Adipocyte (in vitro differentiated cells): Measurements from ENCODE around the gene KCNJ6.

ENCODE experiments used
- DNase-seq: peaks from one replicate; pipeline ENCODE4 v3.0.0-alpha.2; 2015; ENCODE audit warnings: low read depth
- H3K27me3 ChIP-seq: replicated peaks from 2 replicates; pipeline ENCODE4 v1.7.0; 2013; ENCODE audit warnings: mild to moderate bottlenecking, low read length, moderate library complexity; ENCODE audit not compliant: control insufficient read depth, insufficient read depth
- H3K36me3 ChIP-seq: 2 replicates; pipeline ENCODE4 v1.7.0; 2013; ENCODE audit warnings: low read length, mild to moderate bottlenecking, moderate library complexity; ENCODE audit not compliant: control insufficient read depth, insufficient read depth, severe bottlenecking
- H3K4me1 ChIP-seq: 2 replicates; pipeline ENCODE4 v1.7.0; 2013; ENCODE audit warnings: mild to moderate bottlenecking, low read length, moderate library complexity; ENCODE audit not compliant: control insufficient read depth, insufficient read depth
- H3K4me3 ChIP-seq: 2 replicates; pipeline ENCODE4 v1.7.0; 2013; ENCODE audit warnings: mild to moderate bottlenecking, low read length, moderate library complexity
- H3K9ac ChIP-seq: 2 replicates; pipeline ENCODE4 v1.7.0; 2013; ENCODE audit warnings: mild to moderate bottlenecking, low read length, moderate library complexity
- H3K9me3 ChIP-seq: 2 replicates; pipeline ENCODE4 v1.7.0; 2013; ENCODE audit warnings: mild to moderate bottlenecking, low read length, moderate library complexity; ENCODE audit not compliant: control insufficient read depth

Gene KCNJ6

GRCh38 chr21:37564924-37565529 lies 351.2 kb downstream of the KCNJ6 start:
- Histone ChIP-seq H3K4me1 (peaks cover 19% of the 10 kb centered on the region), H3K9me3 (no peaks in the 10 kb centered on the region), H3K27me3 (peaks cover 8% of the 10 kb centered on the region), H3K4me3 (peak overlapping the region; percentile 89), H3K36me3 (no peaks in the 10 kb centered on the region), H3K9ac (peak overlapping the region; percentile 87)
- DNase-seq = no peak

GRCh38 chr21:37564341-37564923 lies 351.8 kb downstream of the KCNJ6 start:
- H3K4me1 ChIP-seq = peaks cover 19% of the 10 kb centered on the region

GRCh38 chr21:37563641-37564340 lies 352.5 kb downstream of the KCNJ6 start:
- H3K4me3 ChIP-seq = peak overlapping the region; percentile 89

More at GRCh38 chr21:37564341-37564923, 351.8 kb downstream of the KCNJ6 start:
- peak overlapping the region; percentile 89 for H3K4me3 ChIP-seq
- H3K27me3 ChIP-seq = peaks cover 6% of the 10 kb centered on the region
- peak; percentile 94 for DNase-seq
- H3K9me3 ChIP-seq = no peaks in the 10 kb centered on the region
- H3K36me3 ChIP-seq = no peaks in the 10 kb centered on the region
- H3K9ac ChIP-seq = peak overlapping the region; percentile 87

GRCh38 chr21:37562920-37563640 lies 353.2 kb downstream of the KCNJ6 start:
- peak overlapping the region; percentile 87 for H3K9ac ChIP-seq
- no peaks in the 10 kb centered on the region for H3K9me3 ChIP-seq
- H3K4me1 ChIP-seq = peaks cover 19% of the 10 kb centered on the region
- H3K36me3 ChIP-seq = no peaks in the 10 kb centered on the region
- peak overlapping the region; percentile 89 for H3K4me3 ChIP-seq
- no peak for DNase-seq
- H3K27me3 ChIP-seq = no peaks in the 10 kb centered on the region

More at GRCh38 chr21:37563641-37564340, 352.5 kb downstream of the KCNJ6 start:
- no peaks in the 10 kb centered on the region for H3K36me3 ChIP-seq
- peak overlapping the region; percentile 87 for H3K9ac ChIP-seq
- H3K4me1 ChIP-seq = peaks cover 19% of the 10 kb centered on the region
- no peaks in the 10 kb centered on the region for H3K9me3 ChIP-seq
- peak; percentile 97 for DNase-seq
- peaks cover 3% of the 10 kb centered on the region for H3K27me3 ChIP-seq

- no peak for DNase-seq
- H3K27me3 ChIP-seq = no peaks in the 10 kb centered on the region
- no peak overlapping the region for H3K9ac ChIP-seq
- peaks cover 19% of the 10 kb centered on the region for H3K4me1 ChIP-seq
- no peak overlapping the region for H3K4me3 ChIP-seq
- H3K36me3 ChIP-seq = no peaks in the 10 kb centered on the region
- no peaks in the 10 kb centered on the region for H3K9me3 ChIP-seq
Measured at GRCh38 chr21:37561941-37562919, 354.0 kb downstream of the KCNJ6 start.

- no peaks in the 10 kb centered on the region for H3K36me3 ChIP-seq
- H3K27me3 ChIP-seq = no peaks in the 10 kb centered on the region
Measured at GRCh38 chr21:37561506-37561905, 354.8 kb downstream of the KCNJ6 start.

GRCh38 chr21:37560385-37560784 lies 355.9 kb downstream of the KCNJ6 start:
- no peaks in the 10 kb centered on the region for H3K9me3 ChIP-seq
- no peak for DNase-seq

More at GRCh38 chr21:37561506-37561905, 354.8 kb downstream of the KCNJ6 start:
- Histone ChIP-seq H3K9ac (no peak overlapping the region), H3K9me3 (no peaks in the 10 kb centered on the region), H3K4me1 (peaks cover 19% of the 10 kb centered on the region), H3K4me3 (no peak overlapping the region)
- no peak for DNase-seq

GRCh38 chr21:37558676-37559211 lies 357.5 kb downstream of the KCNJ6 start:
- peaks cover 7% of the 10 kb centered on the region for H3K4me1 ChIP-seq
- H3K4me3 ChIP-seq = no peak overlapping the region
- H3K9me3 ChIP-seq = no peaks in the 10 kb centered on the region
- no peak overlapping the region for H3K9ac ChIP-seq
- H3K36me3 ChIP-seq = no peaks in the 10 kb centered on the region
- peaks cover 16% of the 10 kb centered on the region for H3K27me3 ChIP-seq
- no peak for DNase-seq

More at GRCh38 chr21:37560385-37560784, 355.9 kb downstream of the KCNJ6 start:
- H3K36me3 ChIP-seq = no peaks in the 10 kb centered on the region
- peaks cover 19% of the 10 kb centered on the region for H3K4me1 ChIP-seq
- no peak overlapping the region for H3K4me3 ChIP-seq
- H3K27me3 ChIP-seq = peaks cover 8% of the 10 kb centered on the region
- H3K9ac ChIP-seq = no peak overlapping the region
